K562 (cell line): ENCODE data around the gene NARF. TPM values are rescaled to one million over a fixed set of nuclear protein-coding genes. Genes with fewer than 3 reads are reported as not detected.

Experiments used
- CBX3 ChIP-seq, 2 experiments: IDR thresholded peaks; 1 replicate in 1 of 2; 2 replicates in 1 of 2; pipeline ENCODE4 v1.6.1; 2012; ENCODE audit warnings: inconsistent platforms in 2 of 2, low read length in 2 of 2, borderline replicate concordance in 1 of 2, control low read depth in 1 of 2
- CTBP1 ChIP-seq: fragments of 450-650 bp; IDR thresholded peaks from 2 replicates; pipeline ENCODE4 v1.6.1; 2016; ENCODE audit warnings: borderline replicate concordance
- FOXA3 ChIP-seq, 2 experiments: fragments of 450-650 bp in 1 of 2; sonication (generic) in 1 of 2; formaldehyde crosslinking; IDR thresholded peaks in 1 of 2; conservative IDR thresholded peaks in 1 of 2; 2 replicates each; pipeline versions ENCODE4 v1.4.0 to v1.8.0; 2020 to 2022; ENCODE audit warnings: mild to moderate bottlenecking in 2 of 2, missing genetic modification reagents in 1 of 2
- FOXM1 ChIP-seq, 2 experiments: fragments of 450-650 bp in 1 of 2; sonication (generic) in 1 of 2; formaldehyde crosslinking in 1 of 2; IDR thresholded peaks; 2 replicates each; pipeline versions ENCODE4 v1.6.1 to v1.9.0; 2017 to 2022; ENCODE audit warnings: low read depth in 2 of 2, mild to moderate bottlenecking in 2 of 2, missing genetic modification reagents in 1 of 2, moderate library complexity in 1 of 2
- HINFP ChIP-seq: fragments of 450-650 bp; conservative IDR thresholded peaks from 2 replicates; pipeline ENCODE4 v1.6.1; 2016; ENCODE audit warnings: missing genetic modification characterization, low read depth, mild to moderate bottlenecking, control low read depth, missing compliant biosample characterization
- PRMT5 ChIP-seq: sonication (generic); formaldehyde crosslinking; IDR thresholded peaks from 2 replicates; pipeline ENCODE4 v1.5.0; 2020; ENCODE audit warnings: missing genetic modification reagents
- SREBF2 ChIP-seq: sonication (generic); formaldehyde crosslinking; IDR thresholded peaks from 2 replicates; pipeline ENCODE4 v1.4.0; 2020; ENCODE audit warnings: mild to moderate bottlenecking, missing genetic modification reagents
- TEAD4 ChIP-seq, 2 experiments: sonication (generic) in 1 of 2; formaldehyde crosslinking in 1 of 2; IDR thresholded peaks; 2 replicates each; pipeline versions ENCODE4 v1.6.1 to v1.8.0; 2012 to 2022; ENCODE audit warnings: borderline replicate concordance in 1 of 2, inconsistent platforms in 1 of 2, low read length in 1 of 2, mild to moderate bottlenecking in 1 of 2, missing genetic modification reagents in 1 of 2
- U2AF1 ChIP-seq: fragments of 200-400 bp; formaldehyde crosslinking; optimal IDR thresholded peaks from 2 replicates; pipeline ENCODE3; 2017; ENCODE audit warnings: mild to moderate bottlenecking, low read depth, low read length, moderate library complexity
- UBTF ChIP-seq, 2 experiments: IDR thresholded peaks; 2 replicates each; pipeline ENCODE4 v1.6.1; 2012; ENCODE audit warnings: improper control_type of control experiment in 2 of 2, low read depth in 2 of 2, low read length in 2 of 2, borderline replicate concordance in 1 of 2
- ZBTB8A ChIP-seq: fragments of 450-650 bp; IDR thresholded peaks from 2 replicates; pipeline ENCODE4 v1.6.1; 2018; ENCODE audit warnings: mild to moderate bottlenecking, moderate library complexity; ENCODE audit not compliant: partially characterized antibody
- ZNF511 ChIP-seq: sonication (generic); formaldehyde crosslinking; IDR thresholded peaks from 2 replicates; pipeline ENCODE4 v1.8.0; 2022; ENCODE audit warnings: mild to moderate bottlenecking, missing genetic modification reagents
- ZNF740 ChIP-seq, 3 experiments: fragments of 200-800 bp in 1 of 3; sonication (Bioruptor generic) in 1 of 3; sonication (generic) in 1 of 3; formaldehyde crosslinking in 1 of 3; IDR thresholded peaks; 2 replicates each; pipeline versions ENCODE4 v1.6.1 to v1.8.0; 2016 to 2022; ENCODE audit warnings: mild to moderate bottlenecking in 2 of 3, missing compliant biosample characterization in 2 of 3, missing genetic modification characterization in 2 of 3, missing genetic modification reagents in 1 of 3
- polyA plus RNA-seq, 8 experiments: library from polyadenylated mRNA; depleted of rRNA in 4 of 8; stranded (reverse) in 5 of 8; unstranded in 3 of 8; fragments of >200 nt; fragmentation: Nextera tagmentation in 2 of 8; fragmentation: Illumina TruSeq in 1 of 8; extraction: Ambion mirVana in 2 of 8; extraction: Trizol in 1 of 8; gene quantifications; 2 replicates each; pipeline versions ENCODE4 v1.2.1 to v1.2.3, GENCODE V29; 2011 to 2014; ENCODE audit warnings: inconsistent platforms in 1 of 8, missing spikeins in 1 of 8
- total RNA-seq, 7 experiments: library from RNA; depleted of rRNA in 6 of 7; stranded (reverse); fragments of >200 nt in 6 of 7; fragmentation: Illumina TruSeq in 2 of 7; extraction: Trizol in 2 of 7; gene quantifications; 2 replicates each; pipeline versions ENCODE4 v1.2.1 to v1.2.3, GENCODE V29; 2011 to 2021; ENCODE audit warnings: low replicate concordance in 1 of 7
- TF ChIP-seq, protein P1 (sequence below): sonication (generic); formaldehyde crosslinking; IDR thresholded peaks from 2 replicates; pipeline ENCODE4 v1.9.0; 2022; ENCODE audit warnings: mild to moderate bottlenecking, missing genetic modification reagents
- TF ChIP-seq, protein P2 (sequence below): fragments of 250-450 bp; sonication (Bioruptor Pico); IDR thresholded peaks from 2 replicates; pipeline ENCODE4 v1.5.1; 2021; ENCODE audit warnings: mild to moderate bottlenecking

Gene NARF
- total and polyA plus RNA-seq, 9 of the 15 experiments (the other 6 are each of a cell fraction or from before 2014, with no cell fraction given) = 60.4 to 423 (median 132) TPM

DNA sequence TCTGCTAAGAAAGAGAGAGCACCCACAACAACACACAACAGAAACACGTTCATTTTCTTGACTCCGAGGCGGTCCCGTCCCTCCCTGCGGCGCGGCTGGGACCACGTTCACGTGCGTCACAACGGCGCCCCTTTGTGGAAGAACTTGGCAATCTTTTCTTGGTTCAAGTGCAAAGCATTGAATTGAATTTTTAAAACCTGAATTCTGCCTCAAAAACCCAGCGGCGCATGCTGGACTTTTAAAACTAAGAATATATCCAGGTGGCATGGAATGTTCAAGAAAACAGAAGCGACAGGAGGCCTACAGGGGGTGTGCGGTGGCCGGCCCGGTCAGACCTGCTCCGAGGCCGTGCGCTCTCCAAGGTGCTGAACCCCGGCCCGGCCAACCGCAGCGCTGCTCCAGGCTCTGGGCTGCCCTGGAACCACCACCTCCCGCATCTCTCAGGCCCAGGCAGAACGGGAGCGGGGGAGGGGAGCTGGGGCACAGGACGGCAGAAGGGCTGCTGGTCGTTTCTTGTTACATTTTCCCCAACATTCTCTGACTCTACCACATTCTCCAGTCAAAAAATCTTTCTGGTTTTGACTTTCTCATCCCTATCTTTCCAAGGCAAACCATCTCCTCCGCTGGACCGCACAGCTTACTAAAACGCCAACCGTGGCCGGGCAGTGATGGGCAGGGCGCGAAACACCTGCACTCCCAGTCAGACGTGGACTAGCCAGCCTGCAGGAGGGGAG lies 43.8 kb upstream of the NARF start (continued):
- TF ChIP-seq TEAD4 (IDR thresholded peaks at IDR 0.05; ENCODE audit: low read length) (no peak), TEAD4 (CRISPR knock-in tag; IDR thresholded peaks at IDR 0.05; ENCODE audit: borderline replicate concordance) (peak; percentile 91), ZBTB8A (no peak), PRMT5 (CRISPR knock-in tag) (peak; percentile 97), HINFP (tag) (0 out of 2 replicates have a peak, but pooled peaks have one; percentile 18), SREBF2 (CRISPR knock-in tag) (0 out of 2 replicates have a peak, but pooled peaks have one; percentile 62), FOXM1 (IDR thresholded peaks at IDR 0.05; ENCODE audit: low read depth) (no peak), FOXM1 (CRISPR knock-in tag; IDR thresholded peaks at IDR 0.05; ENCODE audit: low read depth) (peak; percentile 97), ZNF511 (peak; percentile 99), FOXA3 (CRISPR knock-in tag; conservative IDR thresholded peaks at IDR 0.05 in 1 of 2, IDR thresholded peaks at IDR 0.05 in 1 of 2) (peak in 1 of 2 experiments; percentile 78; a peak in 2 of 4 replicates), CBX3 (IDR thresholded peaks at IDR 0.05; ENCODE audit: borderline replicate concordance in 1 of 2, low read length in 2 of 2) (0 out of 3 replicates have a peak, but pooled peaks of 1 of the 2 experiments have one; percentile 38), UBTF (IDR thresholded peaks at IDR 0.05; ENCODE audit: borderline replicate concordance in 1 of 2, low read depth in 2 of 2, low read length in 2 of 2) (peak in 1 of 2 experiments; percentile 79; a peak in 2 of 4 replicates), U2AF1 (no peak), ZNF740 (CRISPR knock-in tag; IDR thresholded peaks at IDR 0.05) (0 out of 2 replicates have a peak, but pooled peaks have one; percentile 36), ZNF740 (tag; IDR thresholded peaks at IDR 0.05) (no peak), CTBP1 (peak; percentile 64; the same call in 1 of the 2 replicates)
- TF ChIP-seq, protein P1, sequence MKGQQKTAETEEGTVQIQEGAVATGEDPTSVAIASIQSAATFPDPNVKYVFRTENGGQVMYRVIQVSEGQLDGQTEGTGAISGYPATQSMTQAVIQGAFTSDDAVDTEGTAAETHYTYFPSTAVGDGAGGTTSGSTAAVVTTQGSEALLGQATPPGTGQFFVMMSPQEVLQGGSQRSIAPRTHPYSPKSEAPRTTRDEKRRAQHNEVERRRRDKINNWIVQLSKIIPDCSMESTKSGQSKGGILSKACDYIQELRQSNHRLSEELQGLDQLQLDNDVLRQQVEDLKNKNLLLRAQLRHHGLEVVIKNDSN (CRISPR knock-in tag) = peak; percentile 43
- TF ChIP-seq, protein P2, sequence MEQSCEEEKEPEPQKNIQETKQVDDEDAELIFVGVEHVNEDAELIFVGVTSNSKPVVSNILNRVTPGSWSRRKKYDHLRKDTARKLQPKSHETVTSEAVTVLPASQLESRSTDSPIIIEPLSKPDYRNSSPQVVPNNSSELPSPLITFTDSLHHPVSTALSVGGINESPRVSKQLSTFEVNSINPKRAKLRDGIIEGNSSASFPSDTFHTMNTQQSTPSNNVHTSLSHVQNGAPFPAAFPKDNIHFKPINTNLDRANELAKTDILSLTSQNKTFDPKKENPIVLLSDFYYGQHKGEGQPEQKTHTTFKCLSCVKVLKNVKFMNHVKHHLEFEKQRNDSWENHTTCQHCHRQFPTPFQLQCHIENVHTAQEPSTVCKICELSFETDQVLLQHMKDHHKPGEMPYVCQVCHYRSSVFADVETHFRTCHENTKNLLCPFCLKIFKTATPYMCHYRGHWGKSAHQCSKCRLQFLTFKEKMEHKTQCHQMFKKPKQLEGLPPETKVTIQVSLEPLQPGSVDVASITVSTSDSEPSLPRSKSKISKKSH (CRISPR knock-in tag) = no peak
